Fibroblast of skin of scalp (primary cell): ENCODE data around the gene TSHZ1.
A peak's percentile ranks its signal among the peaks of the same experiment; 100 is the strongest.

Experiments
- DNase-seq: peaks from one replicate; pipeline ENCODE4 v3.0.0-alpha.2; 2013

The TSHZ1 gene

DNA sequence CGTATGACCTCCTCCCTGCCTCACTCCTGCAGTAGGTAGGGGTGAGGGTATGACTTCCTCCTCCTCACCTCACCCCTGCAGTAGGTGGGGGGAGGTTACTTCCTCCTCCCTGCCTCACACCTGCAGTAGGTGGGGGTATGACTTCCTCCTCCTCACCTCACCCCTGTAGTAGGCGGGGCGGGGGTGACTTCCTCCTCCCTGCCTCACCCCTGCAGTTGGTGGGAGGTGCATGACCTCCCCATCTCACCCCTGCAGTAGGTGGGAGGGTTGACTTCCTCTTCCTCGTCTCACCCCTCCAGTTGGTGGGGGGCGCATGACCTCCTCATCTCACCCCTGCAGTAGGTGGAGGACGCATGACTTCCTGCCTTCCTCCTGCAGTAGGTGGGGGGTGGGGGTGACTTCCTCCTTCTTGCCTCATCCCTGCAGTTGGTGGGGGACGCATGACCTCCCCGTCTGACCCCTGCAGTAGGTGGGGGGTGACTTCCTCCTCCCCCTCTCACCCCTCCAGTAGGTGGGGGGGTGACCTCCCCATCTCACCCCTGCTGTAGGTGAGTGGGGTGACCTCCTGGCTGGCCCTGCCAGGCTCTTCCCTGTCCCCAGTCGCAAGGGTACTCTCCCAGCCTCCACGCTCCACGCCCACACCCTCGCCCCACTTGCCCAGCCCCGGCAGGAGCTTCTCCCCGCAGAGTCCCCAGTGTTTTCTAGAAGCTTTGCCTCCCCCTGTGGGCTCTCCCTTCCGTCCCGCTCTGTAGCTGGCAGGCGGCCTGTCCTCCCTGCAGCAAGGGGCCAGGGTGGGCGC is 39.3 kb downstream of the TSHZ1 start:
- no peak for DNase-seq

DNA sequence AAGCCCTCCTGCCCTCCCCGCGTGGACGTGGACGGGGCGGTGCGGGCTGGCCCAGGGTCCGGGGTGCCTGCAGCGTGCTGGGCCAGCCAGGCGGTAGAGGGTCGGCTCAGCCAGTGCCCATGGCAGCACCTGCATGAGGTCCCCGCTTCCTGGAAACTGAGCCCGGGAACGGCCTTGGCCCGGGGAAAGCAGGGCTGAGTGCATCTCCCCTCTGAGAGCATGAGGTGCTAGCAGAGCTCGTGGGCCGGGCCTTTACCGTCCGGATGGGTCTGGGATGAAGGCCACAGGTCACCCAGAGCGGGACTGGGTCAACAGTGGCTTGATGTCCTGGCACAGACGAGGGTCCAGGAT is 39.8 kb downstream of the TSHZ1 start:
- DNase-seq, result no peak

DNA sequence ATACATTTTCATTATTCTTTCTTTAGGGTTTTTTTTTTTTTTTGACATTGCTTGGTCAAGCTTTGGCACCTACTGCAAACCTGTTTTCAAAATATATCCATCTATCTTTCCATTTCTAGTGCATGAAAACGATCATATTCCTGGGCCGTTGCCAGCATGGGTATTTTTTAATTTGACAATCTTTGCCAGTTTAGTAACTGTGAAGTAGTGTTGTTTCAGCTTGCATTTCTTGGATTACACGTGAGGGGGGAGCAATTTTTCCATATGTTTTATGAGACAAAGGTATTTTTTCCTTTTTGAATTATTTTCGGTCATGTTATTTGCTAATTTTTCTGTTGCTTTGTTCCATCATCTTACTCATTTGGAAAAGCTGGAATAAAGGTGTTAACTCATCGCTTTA is 40.9 kb downstream of the TSHZ1 start:
- no peak for DNase-seq

DNA sequence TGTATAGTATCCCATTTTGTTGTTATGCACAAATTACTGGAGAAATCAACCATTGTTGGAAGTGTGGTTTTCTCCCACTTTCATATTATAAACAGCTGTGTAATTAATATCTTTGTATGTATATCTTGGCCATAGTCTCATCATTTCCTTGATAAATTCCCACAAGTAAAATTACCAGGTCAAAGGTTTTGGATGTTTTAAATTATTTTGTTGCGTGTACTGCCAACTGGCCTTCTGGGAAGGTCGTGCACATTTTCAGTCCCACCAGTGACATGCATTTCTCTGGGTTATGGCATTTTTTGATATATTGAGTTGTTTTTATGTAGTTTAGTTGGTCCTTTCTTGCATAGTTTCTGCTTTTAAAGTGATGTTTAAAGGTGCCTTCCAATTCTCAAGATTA is 41.5 kb downstream of the TSHZ1 start:
- DNase-seq, result no peak

DNA sequence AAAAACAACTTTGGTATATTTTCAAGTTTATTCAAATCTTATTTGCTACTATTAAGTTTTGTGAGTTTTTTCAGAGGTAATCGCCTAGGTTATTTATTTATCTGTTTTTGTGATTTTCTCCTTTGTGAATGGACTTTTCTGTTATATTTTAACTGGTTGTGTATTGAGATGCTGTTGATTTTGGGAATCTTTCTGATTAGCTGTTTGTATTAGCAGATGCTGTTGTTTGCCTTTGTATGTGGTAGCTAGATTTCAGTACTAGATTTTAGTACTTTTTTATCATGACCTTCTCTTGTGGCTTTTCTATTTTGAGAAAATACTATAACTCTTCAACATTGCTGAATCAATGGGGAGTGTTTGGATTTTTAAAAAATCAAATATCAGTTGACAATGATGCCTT is 42.4 kb downstream of the TSHZ1 start:
- DNase-seq, result no peak

DNA sequence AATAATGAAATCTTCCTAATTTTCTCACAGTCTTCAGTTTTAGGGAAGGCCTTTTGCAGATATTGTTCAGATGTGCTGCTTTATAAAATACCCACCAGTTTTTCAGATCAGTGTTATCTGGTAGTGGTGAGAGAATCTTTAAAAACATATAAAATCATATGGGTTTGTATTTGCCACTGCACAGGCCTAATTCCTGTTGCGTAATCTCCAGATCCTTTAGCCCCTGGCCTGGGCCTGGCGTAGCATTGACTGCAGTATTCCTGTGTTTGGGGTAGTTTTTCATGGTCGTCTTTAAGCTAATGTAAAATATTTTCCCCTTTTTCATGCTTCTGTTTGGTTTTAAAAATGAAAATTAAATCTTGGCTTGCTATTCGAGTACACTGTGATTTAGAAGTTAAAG is 43.2 kb downstream of the TSHZ1 start:
- DNase-seq, result no peak

DNA sequence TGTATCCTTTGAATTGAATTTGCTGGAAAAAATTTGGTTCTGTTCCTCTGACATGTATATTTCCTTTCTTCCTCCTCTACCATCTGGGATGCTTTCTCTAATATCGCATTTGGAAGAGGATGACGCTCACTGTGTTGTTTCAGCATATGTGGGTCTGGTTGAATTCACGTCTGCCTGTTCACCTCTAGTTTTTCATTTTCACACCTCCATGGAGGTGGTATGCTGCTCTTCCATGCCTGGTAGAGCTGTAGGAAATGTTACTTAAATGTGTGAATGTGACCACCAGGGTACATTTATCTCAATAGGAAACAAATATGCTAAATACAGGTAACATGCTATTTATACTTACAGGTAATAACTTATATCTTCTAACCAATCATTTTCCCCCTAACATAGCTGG is 44.5 kb downstream of the TSHZ1 start:
- no peak for DNase-seq

DNA sequence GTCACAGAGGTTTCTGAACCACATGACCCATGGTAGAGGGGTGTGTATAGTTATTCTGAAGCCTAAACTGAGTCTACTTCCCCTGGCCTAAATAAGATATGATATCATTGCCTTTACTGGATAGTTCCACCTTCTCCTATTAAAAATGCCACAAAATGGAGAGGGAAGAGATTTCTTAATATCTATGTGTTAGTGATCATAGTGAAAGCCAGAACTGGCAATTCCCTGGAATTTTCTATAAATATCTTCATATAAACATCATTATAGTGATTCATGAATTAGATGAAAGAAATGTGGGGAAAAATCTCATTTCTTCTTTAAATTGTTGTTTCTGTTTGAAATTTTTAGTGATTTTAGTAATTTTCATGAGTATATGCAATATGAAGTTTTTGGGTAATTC is 45.8 kb downstream of the TSHZ1 start:
- no peak for DNase-seq

DNA sequence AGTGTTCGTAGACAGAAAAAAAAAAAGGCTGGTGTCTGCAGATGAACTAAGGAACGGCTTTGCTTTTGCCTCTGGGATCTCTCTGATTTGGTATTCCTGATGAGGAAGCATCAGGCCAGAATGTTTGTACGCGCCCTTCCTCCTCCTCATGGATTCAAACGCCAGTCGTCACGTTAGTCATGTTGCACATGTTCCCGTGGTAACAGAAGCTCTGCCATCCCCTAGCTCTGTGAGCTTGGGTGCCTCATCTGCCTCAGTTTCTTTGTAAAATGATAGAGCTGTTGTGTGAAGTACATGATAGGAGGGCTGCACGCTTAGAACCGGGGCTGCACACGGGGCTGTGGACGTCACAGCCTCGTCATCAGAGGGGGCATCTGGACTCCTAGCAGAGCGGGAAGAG is 47.0 kb downstream of the TSHZ1 start:
- no peak for DNase-seq

DNA sequence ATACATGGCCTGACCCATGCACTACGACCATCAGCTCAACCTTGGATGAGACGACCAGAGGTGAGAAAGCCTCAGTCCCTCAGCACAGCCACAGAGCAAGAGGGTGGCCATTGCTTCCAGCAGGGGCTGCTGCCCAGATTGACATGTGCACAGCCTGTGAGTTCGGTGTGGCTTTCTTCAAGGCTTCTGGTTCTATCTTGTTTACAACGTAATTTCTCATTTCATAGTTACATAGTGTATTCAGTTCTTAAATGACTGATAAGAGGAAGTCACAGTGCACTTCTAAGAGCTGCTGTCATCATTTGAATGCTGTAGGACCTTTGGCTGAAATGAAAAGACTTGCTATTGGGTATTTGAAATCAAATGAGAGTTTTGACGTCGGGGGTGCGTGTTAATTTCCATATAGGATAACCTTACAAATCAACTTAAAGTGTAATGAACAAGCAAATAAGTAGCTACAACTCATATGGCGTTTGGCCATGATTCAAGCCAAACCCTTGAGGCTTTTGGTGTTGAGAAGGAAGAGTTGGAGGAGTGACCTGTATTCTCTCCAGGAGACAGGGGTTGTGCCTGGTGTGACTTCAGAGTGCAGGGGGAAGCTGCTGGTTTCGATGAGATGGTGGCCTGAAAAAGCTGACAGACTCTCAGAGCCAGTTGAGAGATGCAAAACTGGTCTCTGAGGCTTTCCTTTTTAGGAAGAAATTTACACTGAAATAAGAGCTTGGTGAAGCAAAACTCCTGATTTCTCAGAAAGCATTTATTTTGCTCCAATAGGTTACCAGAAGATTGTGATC is 51.0 kb downstream of the TSHZ1 start:
- DNase-seq, result no peak

DNA sequence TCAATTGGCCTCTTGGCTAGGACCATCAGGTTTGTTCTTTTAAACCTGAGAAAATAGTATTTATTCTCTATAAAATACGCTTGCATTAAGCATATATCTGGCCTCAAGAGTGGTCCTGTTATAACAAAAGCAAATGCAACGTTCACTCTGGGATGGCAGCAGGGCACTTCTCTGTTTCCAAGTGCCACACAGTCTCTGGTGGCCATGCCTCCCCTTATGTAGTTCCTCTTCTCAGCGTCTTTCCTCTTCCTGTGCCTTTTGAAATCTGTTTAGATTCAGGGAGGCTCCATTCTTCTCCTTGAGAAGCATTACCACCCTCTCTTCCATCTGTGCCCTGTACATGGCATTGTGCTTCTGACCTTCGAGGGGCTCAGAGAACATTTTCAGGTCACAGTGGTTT is 51.9 kb downstream of the TSHZ1 start:
- DNase-seq, result no peak

DNA sequence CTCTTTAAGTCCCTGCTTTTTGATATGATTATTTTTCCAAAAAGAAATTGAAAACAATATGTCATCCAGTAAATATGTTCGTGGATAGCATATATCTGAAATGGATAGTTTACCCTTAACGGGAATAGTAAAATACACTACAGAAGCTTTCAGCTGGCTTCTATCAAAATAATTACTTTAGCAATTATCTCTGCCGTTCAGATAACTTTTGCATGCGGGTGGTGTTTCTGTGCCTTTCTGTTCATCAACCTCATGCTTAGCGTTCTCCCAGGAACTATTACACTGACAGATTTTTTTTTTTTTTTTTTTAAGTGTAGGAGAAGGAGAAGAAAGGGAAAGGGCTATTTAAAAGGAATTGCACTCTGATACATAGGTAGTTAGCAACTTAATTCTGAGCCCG is 53.6 kb downstream of the TSHZ1 start:
- no peak for DNase-seq

DNA sequence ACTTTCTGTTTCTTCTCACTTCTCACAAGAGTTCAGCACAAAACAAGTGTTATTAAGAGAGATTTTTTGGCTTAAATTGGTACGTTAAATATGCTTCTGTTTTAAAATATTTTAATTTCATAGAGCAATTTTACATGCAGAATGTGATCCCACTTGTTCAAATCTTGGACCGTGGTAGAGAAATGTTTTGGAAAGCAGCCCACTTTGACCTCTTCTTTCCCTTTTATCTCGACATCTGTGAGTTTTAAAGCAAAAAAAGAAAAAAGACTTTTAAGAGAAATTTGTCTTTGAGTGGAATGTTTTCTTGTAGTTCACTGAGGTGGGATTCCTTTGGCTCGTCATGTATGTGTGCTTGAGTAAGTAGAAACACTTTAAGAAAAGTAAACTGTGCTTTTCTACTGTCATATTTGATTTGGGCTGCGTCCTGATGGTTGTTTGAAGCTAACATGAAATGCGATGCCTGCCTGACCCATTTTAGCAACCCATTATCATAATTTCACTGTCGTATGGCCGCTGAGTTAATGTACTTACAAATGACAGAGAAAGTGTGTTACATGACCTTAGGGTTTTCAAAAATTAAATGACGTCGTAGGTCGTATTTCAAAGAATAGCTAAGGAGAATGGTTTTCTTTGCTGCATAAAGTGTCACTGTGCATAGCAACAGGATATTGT is 54.5 kb downstream of the TSHZ1 start:
- no peak for DNase-seq

DNA sequence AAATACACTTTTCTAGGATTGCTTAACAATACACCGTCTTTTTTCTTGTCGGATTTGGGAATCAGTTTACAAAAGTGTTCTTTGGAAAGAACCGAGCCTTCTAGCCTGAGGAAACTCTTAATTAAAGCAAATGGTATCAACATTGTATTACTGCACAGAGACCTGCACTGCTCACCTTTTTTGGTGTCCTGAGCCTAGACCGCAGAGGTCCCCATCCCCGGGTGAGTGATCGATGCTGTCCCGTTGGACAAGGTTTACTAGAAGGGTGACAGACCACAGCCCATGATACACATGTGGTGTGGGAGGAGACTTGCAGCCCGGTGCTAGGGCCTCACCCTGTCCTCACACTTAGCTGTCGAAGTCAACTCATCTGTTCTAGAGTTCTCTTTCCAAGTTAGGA is 55.3 kb downstream of the TSHZ1 start:
- no peak for DNase-seq

DNA sequence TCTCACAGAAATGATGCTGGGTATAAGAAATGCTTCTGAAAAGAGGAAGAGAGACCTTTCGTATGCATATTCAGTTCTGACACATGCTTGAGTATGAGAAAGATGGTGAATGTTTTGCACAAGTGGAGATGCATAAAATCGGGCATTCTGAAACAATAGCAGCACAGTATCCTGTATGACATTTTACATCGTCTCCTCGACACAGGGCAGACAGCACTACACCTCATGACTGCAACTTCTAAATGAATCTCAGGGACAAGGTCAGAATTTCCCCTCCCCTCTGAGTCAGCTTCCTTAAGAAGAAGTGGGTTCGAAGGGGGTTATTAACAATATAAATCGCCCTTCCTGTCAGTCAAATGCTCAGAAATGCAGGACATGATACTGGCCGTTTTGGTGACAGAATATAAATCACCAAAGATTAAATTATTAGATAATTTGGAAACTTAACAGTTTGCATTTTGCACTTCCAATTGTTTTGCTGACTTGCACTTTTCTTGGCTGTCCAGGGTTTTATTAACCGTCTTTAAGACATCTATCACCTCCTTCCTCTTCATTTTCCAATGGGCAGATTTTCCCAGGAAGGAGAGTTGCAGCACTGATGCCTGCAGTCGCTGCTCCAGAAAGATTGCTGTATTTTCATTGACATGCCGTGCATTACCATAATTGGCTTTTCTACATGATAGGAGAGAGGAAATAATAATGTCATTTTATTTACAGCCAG is 57.2 kb downstream of the TSHZ1 start:
- no peak for DNase-seq

DNA sequence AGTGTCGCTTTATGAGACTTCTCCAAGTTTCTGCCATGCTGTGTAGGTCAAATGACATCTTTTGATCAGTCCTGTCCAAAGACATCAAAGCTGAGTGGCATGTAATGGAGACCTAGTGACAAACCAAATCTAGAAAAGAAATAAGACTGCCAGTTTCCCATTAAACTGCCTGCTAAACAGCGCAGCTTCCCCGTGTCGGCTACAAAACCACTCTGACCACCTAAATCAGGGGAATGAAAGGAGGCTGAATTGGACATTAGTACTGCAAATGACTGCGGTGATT is 57.7 kb downstream of the TSHZ1 start:
- DNase-seq, result no peak

DNA sequence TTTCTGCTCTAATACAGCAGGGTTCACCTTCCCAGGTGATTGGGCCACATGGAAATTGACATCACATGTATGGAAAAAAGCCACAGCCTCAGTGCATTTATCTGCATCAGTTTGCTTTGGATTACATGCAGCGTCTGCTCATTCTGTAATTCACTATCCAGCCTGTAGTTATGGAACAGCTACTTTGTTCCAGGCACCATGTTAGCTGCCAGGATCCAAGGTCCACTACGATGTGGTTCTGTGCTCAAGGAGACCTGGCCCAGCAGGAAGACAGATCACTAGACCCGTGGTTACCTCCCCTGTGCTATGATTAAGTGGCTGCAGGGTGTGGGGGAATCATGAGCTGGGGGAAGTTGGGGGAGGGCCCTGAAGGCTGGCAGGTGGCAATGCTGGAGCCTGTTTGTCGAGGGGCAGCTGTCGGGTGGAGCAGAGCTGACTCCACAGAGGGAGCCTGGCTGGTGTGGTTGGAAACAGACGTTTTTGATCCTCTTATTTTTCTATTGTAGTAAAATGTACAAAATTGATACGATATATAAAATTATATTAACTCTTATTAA is 58.6 kb downstream of the TSHZ1 start:
- no peak for DNase-seq

DNA sequence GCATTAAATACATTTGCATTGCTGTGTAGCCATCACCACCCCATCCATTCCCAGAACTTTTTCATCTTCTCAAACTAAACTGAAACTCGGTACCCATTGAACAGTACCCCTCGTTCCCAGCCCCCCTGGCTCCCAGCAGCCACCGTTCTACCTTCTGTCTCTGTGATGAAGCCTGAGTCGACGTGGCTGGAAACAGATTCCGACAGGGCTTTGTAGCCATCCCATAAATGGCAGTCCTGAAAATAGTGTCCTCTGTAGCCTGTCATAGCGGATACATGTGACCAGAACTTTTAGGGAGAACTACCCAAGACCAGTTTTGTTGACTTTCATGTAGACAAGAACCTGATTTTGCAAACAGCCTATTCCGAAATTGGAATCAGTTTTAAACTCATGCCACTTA is 59.1 kb downstream of the TSHZ1 start:
- no peak for DNase-seq

DNA sequence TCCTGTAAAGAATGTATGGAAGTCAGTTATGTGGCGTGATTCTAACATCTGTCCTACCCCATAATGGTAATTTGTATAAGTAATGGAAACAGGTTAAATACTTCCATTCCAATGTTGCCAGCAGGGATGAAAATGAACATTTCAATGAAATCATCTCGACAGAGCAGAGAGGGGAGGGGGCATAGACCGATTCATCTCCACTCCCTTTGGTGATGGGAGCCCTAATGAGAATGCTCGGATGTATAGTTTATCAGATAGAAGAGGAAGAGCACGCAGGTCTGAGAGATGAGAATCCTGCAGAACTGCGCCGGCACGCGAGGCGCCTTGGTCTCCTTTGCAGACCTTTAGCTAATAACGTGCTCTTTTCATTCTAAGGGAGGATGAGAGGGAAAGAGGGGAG is 61.4 kb downstream of the TSHZ1 start:
- DNase-seq, result no peak

DNA sequence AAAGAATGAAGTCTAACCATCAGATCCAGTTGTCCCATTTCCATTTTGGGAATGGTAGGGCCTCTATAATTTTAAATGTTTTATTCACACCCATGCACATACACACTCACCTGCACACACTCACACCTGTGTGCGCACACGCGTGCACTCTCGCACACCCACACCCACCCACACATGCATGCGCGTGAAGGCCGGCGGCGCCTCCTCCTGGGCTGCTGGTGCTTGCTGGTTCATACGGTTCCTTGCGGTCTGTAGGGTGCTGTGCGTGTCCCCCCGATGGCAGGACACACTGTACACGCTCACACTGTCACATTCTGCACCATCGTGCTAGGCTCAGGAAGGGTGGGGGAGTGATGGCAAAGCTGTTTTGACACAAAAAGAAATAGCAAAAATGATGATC is 63.2 kb downstream of the TSHZ1 start:
- no peak for DNase-seq

DNA sequence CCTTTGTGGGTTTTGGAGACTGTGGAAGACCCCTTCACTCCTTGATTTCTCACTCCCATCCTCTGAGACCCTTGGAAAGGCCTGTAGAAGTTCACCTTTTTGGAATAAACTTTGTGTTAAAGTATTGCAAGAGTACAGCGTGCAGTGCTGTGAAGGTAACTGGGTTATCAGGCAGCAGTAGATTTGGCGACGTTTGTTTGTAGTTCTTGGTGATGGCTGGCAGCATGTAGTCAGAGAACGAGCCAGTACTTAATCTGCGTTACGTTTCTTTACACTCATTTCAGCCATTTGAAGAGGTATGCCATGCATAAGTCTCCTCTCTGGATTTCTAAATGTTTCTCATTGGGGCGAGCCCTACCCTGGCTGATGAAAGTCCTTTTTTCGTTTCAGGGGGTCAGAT is 64.6 kb downstream of the TSHZ1 start:
- DNase-seq, result no peak

DNA sequence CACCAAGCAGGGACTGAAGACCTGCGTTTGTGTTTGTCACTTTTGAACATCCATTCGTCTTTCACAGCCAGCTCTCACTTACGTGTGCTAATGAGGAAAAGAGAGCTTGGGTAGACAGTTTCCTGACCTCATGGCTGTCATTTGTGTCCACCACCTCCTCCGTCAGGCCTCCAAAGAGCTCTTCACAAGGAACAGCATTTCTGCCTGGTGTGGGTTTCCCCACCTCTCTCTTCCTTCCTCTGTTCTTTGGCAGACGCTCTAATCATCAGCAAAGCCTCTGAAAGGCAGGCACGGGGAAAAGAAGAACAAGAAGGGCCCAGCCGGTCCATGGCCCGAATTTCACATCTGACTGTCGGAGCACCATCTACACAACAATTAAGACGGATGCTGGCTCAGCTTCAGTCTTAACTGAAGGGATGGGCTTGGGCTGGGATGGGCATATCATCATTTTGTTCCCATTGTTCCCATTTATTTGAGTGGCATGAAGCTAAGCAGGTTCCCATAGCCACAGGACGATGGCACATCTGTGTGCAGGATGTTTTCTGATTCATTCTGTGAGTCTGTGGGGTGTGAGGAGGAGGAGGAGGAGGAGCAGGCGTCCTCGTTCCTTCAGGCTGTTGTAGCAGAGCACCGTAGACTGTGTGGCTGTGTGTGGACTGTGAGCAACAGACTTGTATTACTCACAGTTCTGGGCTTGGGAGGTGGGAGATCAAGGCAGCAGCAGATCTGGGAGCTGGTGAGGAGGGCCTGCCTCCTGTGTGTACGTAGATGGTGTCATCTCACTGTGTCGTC is 66.4 kb downstream of the TSHZ1 start:
- DNase-seq, result peak; percentile 68
